H1 (cell line): ENCODE results near the gene SYN1. TPM values are rescaled to one million over a fixed set of nuclear protein-coding genes. Genes with fewer than 3 reads are reported as not detected.

Experiments
- CTCF ChIA-PET: fragments of 300-600 bp; sonication (Branson Sonifier 250); formaldehyde crosslinking; loops from one replicate; lab custom pipeline; 2021; ENCODE audit not compliant: partially characterized antibody; lab: Charles Lee
- POLR2A ChIA-PET: fragments of 300-600 bp; sonication (Branson Sonifier 250); formaldehyde crosslinking; loops from one replicate; lab custom pipeline; 2021; ENCODE audit warnings: inconsistent platforms; ENCODE audit not compliant: partially characterized antibody; lab: Charles Lee
- DNase-seq, 2 experiments: peaks; one replicate each; pipeline versions ENCODE4 v3.0.0 to v3.0.0-alpha.2; 2010 to 2022; ENCODE audit warnings: low spot score in 2 of 2, low read depth in 1 of 2, mixed read lengths in 1 of 2
- FAIRE-seq: peaks from 2 replicates; lab custom pipeline; 2011; peaks lifted over from hg19 to GRCh38; lab: Jason Lieb, UNC
- H2AFZ ChIP-seq: 2 replicates; pipeline ENCODE4 v1.8.1; 2012; ENCODE audit warnings: low read length, inconsistent platforms
- H2AK5ac ChIP-seq: 2 replicates; pipeline ENCODE4 v1.6.1; 2013; ENCODE audit warnings: low read depth, low read length
- H2BK120ac ChIP-seq: replicated peaks from 2 replicates; pipeline ENCODE3; 2013; ENCODE audit warnings: low read depth, low read length, inconsistent platforms
- H2BK12ac ChIP-seq: 2 replicates; pipeline ENCODE4 v1.6.1; 2013; ENCODE audit warnings: low read depth, low read length
- H2BK15ac ChIP-seq: 2 replicates; pipeline ENCODE4 v1.6.1; 2013; ENCODE audit warnings: low read length
- H2BK20ac ChIP-seq: 2 replicates; pipeline ENCODE4 v1.6.1; 2013; ENCODE audit warnings: low read length
- H2BK5ac ChIP-seq: 2 replicates; pipeline ENCODE4 v1.6.1; 2013; ENCODE audit warnings: low read depth, low read length
- H3K14ac ChIP-seq: 2 replicates; pipeline ENCODE4 v1.6.1; 2013; ENCODE audit warnings: inconsistent platforms; ENCODE audit not compliant: insufficient read length
- H3K18ac ChIP-seq: 2 replicates; pipeline ENCODE4 v1.6.1; 2013; ENCODE audit warnings: low read length; ENCODE audit errors: extremely low read depth
- H3K23ac ChIP-seq: 2 replicates; pipeline ENCODE4 v1.6.1; 2013; ENCODE audit warnings: inconsistent platforms; ENCODE audit not compliant: insufficient read length
- H3K23me2 ChIP-seq: 2 replicates; pipeline ENCODE4 v1.6.1; 2013; ENCODE audit warnings: low read depth, low read length
- H3K27ac ChIP-seq: 2 replicates; pipeline ENCODE4 v1.6.1; 2011; ENCODE audit warnings: low read depth, low read length, inconsistent platforms
- H3K27me3 ChIP-seq, 4 experiments: replicated peaks in 1 of 4; 1 replicate in 1 of 4; 2 replicates in 3 of 4; pipeline versions ENCODE4 v1.6.1 to v1.8.1; 2011 to 2013; ENCODE audit warnings: low read length in 3 of 4, mild to moderate bottlenecking in 3 of 4, inconsistent platforms in 2 of 4, mixed read lengths in 2 of 4, moderate library complexity in 1 of 4; ENCODE audit not compliant: control insufficient read depth in 3 of 4, insufficient read depth in 3 of 4; ENCODE audit errors: extremely low read depth in 1 of 4
- H3K36me3 ChIP-seq, 4 experiments: 2 replicates each; pipeline versions ENCODE4 v1.6.1 to v1.8.1; 2011 to 2013; ENCODE audit warnings: mild to moderate bottlenecking in 4 of 4, low read length in 3 of 4, moderate library complexity in 2 of 4, control low read depth in 1 of 4, inconsistent platforms in 1 of 4; ENCODE audit not compliant: insufficient read depth in 4 of 4, control insufficient read depth in 2 of 4
- H3K4ac ChIP-seq: replicated peaks from 2 replicates; pipeline ENCODE3; 2013; ENCODE audit warnings: low read length, low read depth, mixed read lengths, inconsistent platforms; ENCODE audit not compliant: insufficient read length
- H3K4me1 ChIP-seq, 4 experiments: replicated peaks in 1 of 4; 1 replicate in 1 of 4; 2 replicates in 3 of 4; pipeline versions ENCODE4 v1.6.1 to v1.8.1; 2011 to 2013; ENCODE audit warnings: low read length in 3 of 4, inconsistent platforms in 2 of 4, mixed read lengths in 1 of 4; ENCODE audit not compliant: insufficient read depth in 4 of 4, control insufficient read depth in 3 of 4
- H3K4me2 ChIP-seq, 2 experiments: 2 replicates each; pipeline versions ENCODE4 v1.6.1 to v1.8.1; 2011 to 2013; ENCODE audit warnings: low read depth in 2 of 2, low read length in 2 of 2, control low read depth in 1 of 2, inconsistent platforms in 1 of 2, mild to moderate bottlenecking in 1 of 2; ENCODE audit not compliant: insufficient read depth in 1 of 2
- H3K4me3 ChIP-seq, 4 experiments: fragments of 200-600, 300-600 bp in 1 of 4; sonication (generic), shearing (Covaris generic), sonication (Bioruptor Twin) in 1 of 4; 2 replicates each; pipeline versions ENCODE4 v1.5.1 to v1.8.1; 2011 to 2016; ENCODE audit warnings: low read length in 4 of 4, low read depth in 3 of 4, control low read depth in 2 of 4, inconsistent platforms in 2 of 4, mild to moderate bottlenecking in 2 of 4, mixed read lengths in 1 of 4, moderate library complexity in 1 of 4; ENCODE audit not compliant: insufficient read depth in 2 of 4; ENCODE audit errors: extremely low read depth in 1 of 4
- H3K56ac ChIP-seq: replicated peaks from 2 replicates; pipeline ENCODE3; 2013; ENCODE audit warnings: low read depth, mild to moderate bottlenecking, mixed read lengths, low read length, inconsistent platforms; ENCODE audit not compliant: insufficient read length
- H3K79me1 ChIP-seq: 2 replicates; pipeline ENCODE4 v1.6.1; 2013; ENCODE audit warnings: low read depth, low read length, control low read depth
- H3K79me2 ChIP-seq, 2 experiments: 2 replicates each; pipeline versions ENCODE4 v1.6.1 to v1.8.1; 2012 to 2013; ENCODE audit warnings: low read length in 2 of 2, mild to moderate bottlenecking in 2 of 2, inconsistent platforms in 1 of 2; ENCODE audit not compliant: insufficient read depth in 2 of 2, control insufficient read depth in 1 of 2
- H3K9ac ChIP-seq, 4 experiments: replicated peaks in 1 of 4; 1 replicate in 1 of 4; 2 replicates in 3 of 4; pipeline versions ENCODE4 v1.6.1 to v1.8.1; 2011 to 2013; ENCODE audit warnings: low read depth in 3 of 4, low read length in 3 of 4, control low read depth in 2 of 4, mild to moderate bottlenecking in 2 of 4, moderate library complexity in 2 of 4, inconsistent platforms in 1 of 4; ENCODE audit errors: extremely low read depth in 1 of 4
- H3K9me3 ChIP-seq, 2 experiments: 2 replicates each; pipeline versions ENCODE4 v1.6.1 to v1.8.1; 2012 to 2013; ENCODE audit warnings: mild to moderate bottlenecking in 2 of 2, moderate library complexity in 2 of 2, control low read depth in 1 of 2, inconsistent platforms in 1 of 2, low read depth in 1 of 2, low read length in 1 of 2, mixed read lengths in 1 of 2; ENCODE audit not compliant: insufficient read depth in 2 of 2
- H4K20me1 ChIP-seq, 2 experiments: replicated peaks in 1 of 2; 2 replicates each; pipeline versions ENCODE3 to v1.8.1; 2011 to 2013; ENCODE audit warnings: inconsistent platforms in 2 of 2, low read length in 2 of 2, mild to moderate bottlenecking in 1 of 2; ENCODE audit not compliant: insufficient read depth in 2 of 2, control insufficient read depth in 1 of 2
- H4K5ac ChIP-seq: 2 replicates; pipeline ENCODE4 v1.6.1; 2013; ENCODE audit warnings: low read length, low read depth, mixed read lengths, inconsistent platforms; ENCODE audit not compliant: insufficient read length
- H4K8ac ChIP-seq: 2 replicates; pipeline ENCODE4 v1.8.0; 2013; ENCODE audit warnings: mild to moderate bottlenecking, moderate library complexity, low read length, inconsistent platforms; ENCODE audit not compliant: insufficient read depth; ENCODE audit errors: extremely low read depth
- H4K91ac ChIP-seq: replicated peaks from 2 replicates; pipeline ENCODE3; 2013; ENCODE audit warnings: low read length, mixed read lengths, inconsistent platforms; ENCODE audit not compliant: insufficient read length
- ASH2L ChIP-seq: fragments of 200-600, 300-600 bp; sonication (generic); IDR thresholded peaks from one replicate; pipeline ENCODE4 v1.7.1; 2017; ENCODE audit warnings: low read length
- BACH1 ChIP-seq: IDR thresholded peaks from 2 replicates; pipeline ENCODE4 v1.6.1; 2012; ENCODE audit warnings: low read length, improper control_type of control experiment
- BCL11A ChIP-seq, 2 experiments: IDR thresholded peaks; one replicate each; pipeline ENCODE4 v1.6.1; 2011; ENCODE audit warnings: low read depth in 2 of 2, low read length in 2 of 2, mild to moderate bottlenecking in 2 of 2
- BRCA1 ChIP-seq: IDR thresholded peaks from 2 replicates; pipeline ENCODE4 v1.6.1; 2012; ENCODE audit warnings: low read depth, low read length, improper control_type of control experiment
- CBX8 ChIP-seq: fragments of 300-800, 300-1000 bp; sonication (generic); IDR thresholded peaks from 2 replicates; pipeline ENCODE4 v1.7.1; 2016; ENCODE audit warnings: low read depth, low read length, borderline replicate concordance
- CEBPB ChIP-seq: IDR thresholded peaks from 2 replicates; pipeline ENCODE4 v1.6.1; 2012; ENCODE audit warnings: low read depth, low read length
- GTF2F1 ChIP-seq: IDR thresholded peaks from 2 replicates; pipeline ENCODE4 v1.6.1; 2012; ENCODE audit warnings: low read depth, low read length, improper control_type of control experiment, borderline replicate concordance
- KDM1A ChIP-seq: fragments of 200-600, 300-600 bp; sonication (generic); IDR thresholded peaks from 2 replicates; pipeline ENCODE4 v1.7.1; 2016; ENCODE audit warnings: mild to moderate bottlenecking, low read length, borderline replicate concordance
- POLR2AphosphoS5 ChIP-seq: IDR thresholded peaks from 2 replicates; pipeline ENCODE4 v1.6.1; 2011; ENCODE audit warnings: low read depth, low read length
- RAD21 ChIP-seq, 2 experiments: IDR thresholded peaks in 1 of 2; conservative IDR thresholded peaks in 1 of 2; 2 replicates each; pipeline ENCODE4 v1.6.1; 2011; ENCODE audit warnings: low read depth in 2 of 2, low read length in 2 of 2, improper control_type of control experiment in 1 of 2, inconsistent platforms in 1 of 2, mild to moderate bottlenecking in 1 of 2, moderate library complexity in 1 of 2
- RXRA ChIP-seq: IDR thresholded peaks from 2 replicates; pipeline ENCODE4 v1.6.1; 2011; ENCODE audit warnings: low read depth, mild to moderate bottlenecking, low read length, moderate library complexity; ENCODE audit not compliant: insufficient read depth
- SRF ChIP-seq: IDR thresholded peaks from 2 replicates; pipeline ENCODE4 v1.6.1; 2011; ENCODE audit warnings: mild to moderate bottlenecking, low read depth, low read length, moderate library complexity
- USF2 ChIP-seq: IDR thresholded peaks from 2 replicates; pipeline ENCODE4 v1.6.1; 2011; ENCODE audit warnings: low read length, improper control_type of control experiment
- ZNF274 ChIP-seq: IDR thresholded peaks from 2 replicates; pipeline ENCODE4 v1.7.0; 2012; ENCODE audit warnings: low read length, borderline replicate concordance; ENCODE audit errors: extremely low read depth
- WGBS, 2 experiments: shearing (Covaris generic) in 1 of 2; methylation state at CpG; one replicate each; pipeline versions ENCODE4 v1.1.6 to v1.1.7; 2013 to 2015; ENCODE audit warnings: low lambda C conversion rate in 2 of 2, mixed read lengths in 2 of 2, inconsistent platforms in 1 of 2, low coverage in 1 of 2, missing lambda C conversion rate in 1 of 2; ENCODE audit not compliant: insufficient replicate concordance in 2 of 2, insufficient coverage in 1 of 2, insufficient read length in 1 of 2; ENCODE audit errors: extremely low coverage in 1 of 2, missing lambda C conversion rate in 1 of 2; 5-methylcytosine and 5-hydroxymethylcytosine counted together
- polyA plus RNA-seq, 7 experiments: library from polyadenylated mRNA; depleted of rRNA in 3 of 7; stranded (reverse) in 5 of 7; unstranded in 2 of 7; fragments of >200 nt in 5 of 7; fragments of 200-250 nt in 2 of 7; gene quantifications; 1 replicate in 5 of 7; 2 replicates in 1 of 7; 4 replicates in 1 of 7; pipeline versions ENCODE4 v1.2.1 to v1.2.3, GENCODE V29; 2011 to 2013; ENCODE audit warnings: missing spikeins in 2 of 7, mixed read lengths in 2 of 7
- total RNA-seq: library from RNA; stranded (reverse); fragmentation: NEBNext Ultra II Directional; extraction: Animal tissue kit (Norgen Biotek cat#: 25700); gene quantifications from 2 replicates; pipeline ENCODE4 v1.2.1, GENCODE V29; 2021

Gene SYN1
- total and polyA plus RNA-seq, 2 of the 8 experiments (the other 6 are each of a cell fraction or from before 2014, with no cell fraction given) = 2.1 to 14.1 TPM

- Histone ChIP-seq H3K23ac (no peak overlapping the region), H2BK15ac (no peak overlapping the region), H2BK120ac (no peak overlapping the region), H2AFZ (no peak overlapping the region), H2AK5ac (no peak overlapping the region), H2BK20ac (no peak overlapping the region), H3K14ac (no peak overlapping the region), H4K91ac (no peak overlapping the region), H3K4ac (no peak overlapping the region), H3K79me2 (no peaks in the 10 kb centered on the region), H3K79me1 (no peaks in the 10 kb centered on the region), H2BK12ac (no peak overlapping the region), H3K9me3 (no peaks in the 10 kb centered on the region), H3K4me2 (no peak overlapping the region), H3K27ac (no peak overlapping the region), H4K5ac (no peak overlapping the region), H3K4me3 (no peak overlapping the region), H3K36me3 (peaks cover 0 to 10% (median 6%) of the 10 kb centered on the region in 4 experiments; a peak in 5 of 8 replicates), H2BK5ac (no peak overlapping the region), H4K8ac (no peak overlapping the region), H3K23me2 (no peaks in the 10 kb centered on the region), H4K20me1 (no peaks in the 10 kb centered on the region), H3K9ac (no peak overlapping the region), H3K56ac (no peak overlapping the region), H3K27me3 (peaks cover 0 to 4% (median 1%) of the 10 kb centered on the region in 4 experiments; a peak in 3 of 7 replicates), H3K4me1 (no peaks in the 10 kb centered on the region), H3K18ac (no peak overlapping the region)
- WGBS, 2 experiments = 93% methylated on average over 5 of the region's 7 CpGs; no CpG with 5 or more reads in 1 of the 2 experiments
- FAIRE-seq = no peak
- POLR2A ChIA-PET = no interaction called here
- DNase-seq = no peak
- CTCF ChIA-PET = no interaction called here
- TF ChIP-seq ZNF274 (no peak), POLR2AphosphoS5 (no peak), CBX8 (no peak), SRF (no peak), BACH1 (no peak), USF2 (no peak), BCL11A (IDR thresholded peaks at IDR 0.05; ENCODE audit: low read depth in 2 of 2, low read length in 2 of 2) (no peak), RXRA (no peak), CEBPB (no peak), ASH2L (no peak), RAD21 (IDR thresholded peaks at IDR 0.05 in 1 of 2, conservative IDR thresholded peaks at IDR 0.05 in 1 of 2; ENCODE audit: low read depth in 2 of 2, low read length in 2 of 2) (no peak), GTF2F1 (no peak), BRCA1 (no peak), KDM1A (no peak)
These were observed 41.9 kb upstream of the SYN1 start for GRCh38 chrX:47661539-47661938.
